Tibial nerve (tissue), 4 donors: ENCODE results near the gene PRKAA2. TPM values are rescaled to one million over a fixed set of nuclear protein-coding genes. Genes with fewer than 3 reads are reported as not detected.

Experiments
- DNase-seq, 2 donors: peaks; one replicate each; pipeline ENCODE4 v3.0.0-alpha.2; 2019; ENCODE audit warnings: low spot score in 2 of 2
- H3K27ac ChIP-seq, 4 donors: fragments of 200-600 bp; sonication (generic) in 3 of 4; one replicate each; pipeline ENCODE4 v1.5.1; 2017 to 2019; ENCODE audit warnings: mild to moderate bottlenecking in 1 of 4
- H3K27me3 ChIP-seq, 2 donors: fragments of 200-600 bp; sonication (generic) in 1 of 2; one replicate each; pipeline versions ENCODE4 v1.5.1 to v1.6.0; 2017 to 2019
- H3K36me3 ChIP-seq, 3 donors: fragments of 200-600 bp; sonication (generic); one replicate each; pipeline ENCODE4 v1.5.1; 2018 to 2019
- H3K4me1 ChIP-seq, 4 donors: fragments of 200-600 bp; sonication (generic) in 3 of 4; one replicate each; pipeline ENCODE4 v1.5.1; 2017 to 2019
- H3K4me3 ChIP-seq, 4 donors: fragments of 200-600 bp; sonication (generic) in 3 of 4; one replicate each; pipeline ENCODE4 v1.5.1; 2017 to 2019; ENCODE audit warnings: mild to moderate bottlenecking in 1 of 4, moderate library complexity in 1 of 4
- H3K9me3 ChIP-seq, 4 donors: fragments of 200-600 bp; sonication (generic) in 3 of 4; one replicate each; pipeline ENCODE4 v1.5.1; 2017 to 2019
- EP300 ChIP-seq, 2 donors: sonication (generic); formaldehyde crosslinking; IDR thresholded peaks; one replicate each; pipeline ENCODE4 v1.6.1; 2017; ENCODE audit warnings: antibody characterized with exemption in 2 of 2, mild to moderate bottlenecking in 1 of 2
- POLR2A ChIP-seq, 2 donors: fragments of 450-650 bp; IDR thresholded peaks; one replicate each; pipeline ENCODE4 v1.6.1; 2017; ENCODE audit warnings: antibody characterized with exemption in 2 of 2, mild to moderate bottlenecking in 2 of 2, moderate library complexity in 2 of 2
- WGBS, 2 donors: methylation state at CpG; one replicate each; pipeline ENCODE4 v1.1.5; 2018; 5-methylcytosine and 5-hydroxymethylcytosine counted together
- total RNA-seq, 4 donors: library from RNA; depleted of rRNA; stranded (reverse); fragments of >200 nt; gene quantifications; one replicate each; pipeline ENCODE4 v1.1.0, GENCODE V29; 2016
- TF ChIP-seq, protein P1 (sequence below), 5 experiments: fragments of 200-600 bp in 3 of 5; fragments of 450-650 bp in 2 of 5; sonication (generic) in 3 of 5; IDR thresholded peaks; one replicate each; pipeline ENCODE4 v1.5.1; 2016 to 2019; ENCODE audit warnings: antibody characterized with exemption in 5 of 5, mild to moderate bottlenecking in 3 of 5, moderate library complexity in 2 of 5

The PRKAA2 gene
- total RNA-seq, 4 donors from 2014 or later = 7.8 to 11.6 (median 10.2) TPM

DNA sequence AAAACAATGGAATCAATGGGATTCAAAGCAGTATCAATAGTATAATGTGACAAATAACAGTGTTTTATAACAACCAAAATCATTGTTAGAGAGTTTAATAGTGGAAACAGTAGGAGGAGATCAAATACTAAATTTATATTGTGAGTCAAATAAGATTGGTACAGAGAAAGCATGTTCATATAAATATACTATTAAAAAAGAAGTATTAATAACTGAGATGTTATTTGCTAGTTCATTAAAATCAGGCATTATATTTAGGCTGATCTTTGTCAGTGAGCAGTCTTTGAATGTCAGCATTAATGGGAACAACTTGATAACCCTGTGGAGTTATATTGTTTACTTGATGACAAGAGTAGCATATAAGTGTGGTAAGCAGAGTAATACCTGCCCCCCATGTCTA lies 30.6 kb downstream of the PRKAA2 start:
- TF ChIP-seq, protein P1, sequence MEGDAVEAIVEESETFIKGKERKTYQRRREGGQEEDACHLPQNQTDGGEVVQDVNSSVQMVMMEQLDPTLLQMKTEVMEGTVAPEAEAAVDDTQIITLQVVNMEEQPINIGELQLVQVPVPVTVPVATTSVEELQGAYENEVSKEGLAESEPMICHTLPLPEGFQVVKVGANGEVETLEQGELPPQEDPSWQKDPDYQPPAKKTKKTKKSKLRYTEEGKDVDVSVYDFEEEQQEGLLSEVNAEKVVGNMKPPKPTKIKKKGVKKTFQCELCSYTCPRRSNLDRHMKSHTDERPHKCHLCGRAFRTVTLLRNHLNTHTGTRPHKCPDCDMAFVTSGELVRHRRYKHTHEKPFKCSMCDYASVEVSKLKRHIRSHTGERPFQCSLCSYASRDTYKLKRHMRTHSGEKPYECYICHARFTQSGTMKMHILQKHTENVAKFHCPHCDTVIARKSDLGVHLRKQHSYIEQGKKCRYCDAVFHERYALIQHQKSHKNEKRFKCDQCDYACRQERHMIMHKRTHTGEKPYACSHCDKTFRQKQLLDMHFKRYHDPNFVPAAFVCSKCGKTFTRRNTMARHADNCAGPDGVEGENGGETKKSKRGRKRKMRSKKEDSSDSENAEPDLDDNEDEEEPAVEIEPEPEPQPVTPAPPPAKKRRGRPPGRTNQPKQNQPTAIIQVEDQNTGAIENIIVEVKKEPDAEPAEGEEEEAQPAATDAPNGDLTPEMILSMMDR (IDR thresholded peaks at IDR 0.05) = no peak
- TF ChIP-seq POLR2A (IDR thresholded peaks at IDR 0.05) (no peak), EP300 (IDR thresholded peaks at IDR 0.05) (no peak)
- no peak overlapping the region for H3K4me3 ChIP-seq
- H3K9me3 ChIP-seq = no peaks in the 10 kb centered on the region
- no peaks in the 10 kb centered on the region for H3K27me3 ChIP-seq
- H3K4me1 ChIP-seq = no peaks in the 10 kb centered on the region
- DNase-seq = no peak
- H3K27ac ChIP-seq = no peak overlapping the region
- H3K36me3 ChIP-seq = no peaks in the 10 kb centered on the region

DNA sequence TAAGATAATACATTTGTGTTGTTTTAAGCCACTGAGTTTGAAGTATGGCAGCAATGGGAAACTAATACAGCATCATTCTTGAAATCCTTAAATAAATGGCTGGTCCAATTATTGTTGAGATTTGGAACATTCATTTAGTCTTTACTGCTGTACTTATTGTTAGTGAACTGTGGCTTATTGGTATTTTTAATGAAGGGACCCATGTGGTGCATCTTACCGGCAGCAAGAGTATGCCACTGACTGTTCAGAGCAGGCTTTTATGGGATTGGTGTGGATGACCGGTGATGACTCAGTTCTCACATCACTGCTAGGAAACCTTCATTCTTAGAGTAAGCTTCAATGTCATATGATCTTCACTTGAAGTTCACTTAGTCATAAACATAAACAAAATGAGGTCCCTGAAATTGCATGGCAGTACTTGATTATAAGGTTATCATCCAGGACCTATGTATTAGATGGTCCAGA lies 31.5 kb downstream of the PRKAA2 start:
- WGBS, 2 donors = 48 to 50% methylated on average over 2 of the region's 2 CpGs
- no peaks in the 10 kb centered on the region for H3K27me3 ChIP-seq
- H3K36me3 ChIP-seq = no peaks in the 10 kb centered on the region
- H3K4me1 ChIP-seq = no peaks in the 10 kb centered on the region
- DNase-seq = no peak
- no peaks in the 10 kb centered on the region for H3K9me3 ChIP-seq
- TF ChIP-seq POLR2A (IDR thresholded peaks at IDR 0.05) (no peak), EP300 (IDR thresholded peaks at IDR 0.05) (no peak)
- TF ChIP-seq, protein P1 (IDR thresholded peaks at IDR 0.05) = no peak
- no peak overlapping the region for H3K27ac ChIP-seq
- no peak overlapping the region for H3K4me3 ChIP-seq

DNA sequence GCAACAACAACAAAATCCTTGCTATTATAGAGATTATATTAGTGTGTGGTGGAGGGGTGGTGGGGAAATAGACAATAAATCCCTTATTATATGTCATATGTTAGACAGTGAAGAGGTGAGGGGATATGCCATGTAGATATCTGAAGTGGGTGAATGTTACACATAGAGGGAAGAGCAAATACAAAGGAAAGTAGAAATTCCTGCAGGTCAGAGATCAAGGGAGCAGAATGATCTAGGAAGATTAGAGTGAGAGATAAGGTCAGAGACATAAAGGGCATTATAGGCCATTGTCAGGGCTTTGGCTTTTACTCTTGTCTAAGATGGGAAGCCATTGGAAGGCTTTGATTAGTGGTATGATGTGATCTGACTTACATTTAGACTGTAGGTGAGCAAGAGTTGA lies 38.5 kb downstream of the PRKAA2 start:
- no peak overlapping the region for H3K27ac ChIP-seq

DNA sequence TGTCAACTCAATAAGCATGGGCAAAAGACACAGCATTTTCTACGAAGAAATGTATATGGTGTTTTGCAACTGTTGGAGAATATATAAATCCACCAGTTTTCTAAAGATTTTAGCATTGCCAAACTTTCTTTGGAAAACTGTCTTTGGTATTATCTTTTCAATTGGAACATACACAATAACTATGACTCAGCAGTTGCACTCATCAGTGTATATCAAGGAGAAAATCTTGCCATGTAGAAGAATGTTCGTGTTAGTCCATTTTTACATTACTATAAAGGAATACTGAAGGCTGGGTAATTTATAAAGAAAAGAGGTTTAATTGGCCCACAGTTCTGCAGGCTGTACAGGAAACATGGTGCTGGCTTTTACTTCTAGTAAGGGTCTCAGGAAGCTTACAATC lies 41.1 kb downstream of the PRKAA2 start:
- TF ChIP-seq EP300 (IDR thresholded peaks at IDR 0.05) (no peak), POLR2A (IDR thresholded peaks at IDR 0.05) (no peak)
- TF ChIP-seq, protein P1 (IDR thresholded peaks at IDR 0.05) = no peak
- 80 to 94% methylated on average over 2 of the region's 2 CpGs for WGBS, 2 donors

More for the DNA sequence above, 38.5 kb downstream of the PRKAA2 start:
- Histone ChIP-seq H3K27me3 (no peaks in the 10 kb centered on the region), H3K9me3 (no peaks in the 10 kb centered on the region), H3K4me1 (no peaks in the 10 kb centered on the region), H3K36me3 (no peaks in the 10 kb centered on the region), H3K4me3 (no peak overlapping the region)
- DNase-seq = no peak
- TF ChIP-seq, protein P1 (IDR thresholded peaks at IDR 0.05) = no peak
- TF ChIP-seq POLR2A (IDR thresholded peaks at IDR 0.05) (no peak), EP300 (IDR thresholded peaks at IDR 0.05) (no peak)

DNA sequence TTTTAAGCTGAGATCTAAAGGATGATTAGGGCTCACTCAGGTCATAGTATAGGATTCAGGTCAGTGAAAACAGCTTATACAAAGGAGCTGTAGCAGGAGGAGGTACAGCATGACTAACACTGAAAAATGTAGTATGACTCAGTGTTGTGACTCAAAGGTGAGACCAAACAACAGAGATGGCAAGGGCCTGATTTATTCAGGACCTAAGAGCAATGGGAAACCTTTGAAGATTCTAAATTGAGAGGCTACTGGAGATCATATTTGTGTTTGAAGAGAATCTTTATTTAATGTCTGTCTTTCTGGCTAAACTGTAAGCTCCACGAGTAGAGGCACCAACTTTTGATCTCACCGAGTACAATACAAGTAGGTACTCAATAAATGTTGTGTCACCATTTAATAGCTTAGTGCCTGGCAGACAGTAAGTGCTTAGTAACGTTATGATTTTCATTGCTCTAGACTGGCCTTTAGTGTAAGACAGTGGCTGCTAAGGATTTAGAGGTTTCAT lies 43.5 kb downstream of the PRKAA2 start:
- Histone ChIP-seq H3K27me3 (no peaks in the 10 kb centered on the region), H3K4me1 (no peaks in the 10 kb centered on the region), H3K36me3 (no peaks in the 10 kb centered on the region), H3K27ac (no peak overlapping the region), H3K4me3 (no peak overlapping the region), H3K9me3 (no peaks in the 10 kb centered on the region)
- TF ChIP-seq, protein P1 (IDR thresholded peaks at IDR 0.05) = no peak
- no peak for TF ChIP-seq EP300 (IDR thresholded peaks at IDR 0.05)
- TF ChIP-seq POLR2A (IDR thresholded peaks at IDR 0.05) = no peak
- 76 to 83% methylated on average over 3 of the region's 3 CpGs for WGBS, 2 donors
- no peak for DNase-seq

More for the DNA sequence above, 41.1 kb downstream of the PRKAA2 start:
- no peaks in the 10 kb centered on the region for H3K4me1 ChIP-seq
- no peak overlapping the region for H3K27ac ChIP-seq
- H3K36me3 ChIP-seq = no peaks in the 10 kb centered on the region
- H3K4me3 ChIP-seq = no peak overlapping the region
- no peaks in the 10 kb centered on the region for H3K9me3 ChIP-seq
- no peak for DNase-seq
- no peaks in the 10 kb centered on the region for H3K27me3 ChIP-seq
